CD4-positive, alpha-beta T cell treated with Interleukin-21 for 1 hour (primary cell): Measurements from ENCODE around the gene DCAF7.

Source experiments
- DNase-seq: peaks from one replicate; pipeline ENCODE4 v3.0.0-alpha.2; 2020

The DCAF7 gene

GRCh38 chr17:63634163-63634562 is 83.9 kb downstream of the DCAF7 start:
- DNase-seq: no peak

GRCh38 chr17:63634816-63635215 is 84.5 kb downstream of the DCAF7 start:
- DNase-seq: no peak

GRCh38 chr17:63635290-63635689 is 85.0 kb downstream of the DCAF7 start:
- DNase-seq: no peak

- DNase-seq: no peak
These were observed 85.5 kb downstream of the DCAF7 start for GRCh38 chr17:63635787-63636186.

GRCh38 chr17:63639125-63639524 is 88.8 kb downstream of the DCAF7 start:
- no peak for DNase-seq

GRCh38 chr17:63640038-63640437 is 89.8 kb downstream of the DCAF7 start:
- no peak for DNase-seq

GRCh38 chr17:63641692-63642448 is 91.6 kb downstream of the DCAF7 start:
- DNase-seq: peak; percentile 11
